GM19035 (cell line): ENCODE data around the gene LRP1.

ENCODE experiments used
- ATAC-seq: cut with Tn5 transposase; IDR thresholded peaks from one replicate; pipeline ENCODE4 v1.9.1; 2021; ENCODE audit not compliant: unreplicated experiment

LRP1 gene

DNA sequence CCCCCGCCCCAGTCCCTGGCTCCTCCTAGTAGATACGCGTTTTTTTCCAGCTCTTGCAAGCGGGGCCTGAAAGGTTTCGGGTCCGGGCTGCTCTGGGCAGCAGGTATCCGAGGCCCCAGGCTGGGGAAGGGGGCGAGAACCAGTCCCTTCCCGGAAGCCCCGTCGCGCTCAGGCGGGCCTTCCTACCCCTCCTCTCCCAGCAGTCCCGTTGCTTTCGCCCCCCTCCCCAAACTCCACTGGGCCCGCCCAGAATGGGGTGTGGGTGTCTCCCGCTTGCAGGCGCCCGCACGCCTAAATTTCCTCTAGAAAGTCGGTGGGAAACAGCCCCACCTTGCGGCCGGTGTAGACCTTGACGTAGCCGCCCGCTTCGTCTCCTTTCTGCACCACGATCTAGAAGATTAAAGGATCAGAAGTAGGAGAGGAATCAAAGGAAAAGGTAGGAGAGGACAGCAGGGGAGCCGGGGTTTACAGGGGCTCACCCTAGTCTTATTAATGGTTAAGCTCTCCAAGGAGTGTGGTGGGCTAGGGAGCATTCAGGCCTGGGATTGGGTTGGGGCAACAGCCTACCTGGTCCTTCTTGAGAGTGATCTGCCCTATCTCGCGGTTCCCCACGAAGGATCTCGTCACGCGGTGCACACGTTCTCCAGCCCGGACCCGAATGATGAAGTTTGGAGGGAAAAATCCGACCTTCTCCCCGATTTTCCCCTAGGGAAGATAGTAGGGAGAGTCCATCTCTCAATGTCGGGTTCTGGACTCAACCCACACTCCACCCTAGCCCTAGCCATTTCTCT is 115.4 kb downstream of the LRP1 start:
- ATAC-seq: no peak

DNA sequence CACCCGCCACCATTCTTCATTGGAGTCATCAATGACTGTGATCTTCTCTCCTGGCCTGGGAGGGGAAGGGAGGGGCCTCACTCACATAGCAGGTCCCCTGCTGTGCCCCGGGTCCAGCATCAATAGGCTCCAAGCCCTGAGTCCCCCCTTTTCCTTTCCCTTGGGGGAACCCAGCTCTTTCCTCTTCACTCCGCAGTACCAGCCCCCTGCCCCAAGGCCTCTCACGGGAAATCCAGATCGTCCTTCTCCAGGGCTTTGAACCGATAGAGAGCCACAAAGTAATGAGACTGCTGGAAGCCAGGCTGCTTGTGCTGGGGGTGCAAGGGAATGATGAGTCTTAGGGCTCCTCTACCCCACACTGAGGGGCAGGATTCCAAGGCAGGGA is 116.0 kb downstream of the LRP1 start:
- no peak for ATAC-seq

DNA sequence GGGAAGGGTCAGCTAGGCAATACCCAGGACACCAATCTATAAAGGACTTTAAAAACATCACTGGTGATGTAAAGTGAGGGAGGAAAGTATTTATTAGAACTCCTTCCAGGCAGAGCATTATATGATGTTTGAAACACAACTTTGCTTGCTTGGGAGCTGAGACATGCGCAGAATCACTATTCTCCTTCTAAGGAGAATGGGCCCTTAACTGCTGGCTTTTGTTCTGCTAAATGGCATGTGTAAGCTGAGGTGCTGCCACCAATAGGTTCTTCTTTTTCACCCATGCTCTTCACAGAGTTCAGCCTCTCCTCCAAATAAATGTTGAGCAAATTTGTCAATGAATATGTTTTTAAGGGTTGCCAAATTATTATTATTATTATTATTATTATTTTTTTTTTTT is 118.8 kb downstream of the LRP1 start:
- ATAC-seq: no peak

GRCh38 chr12:57248934-57249742 is 120.9 kb downstream of the LRP1 start:
- no peak for ATAC-seq

DNA sequence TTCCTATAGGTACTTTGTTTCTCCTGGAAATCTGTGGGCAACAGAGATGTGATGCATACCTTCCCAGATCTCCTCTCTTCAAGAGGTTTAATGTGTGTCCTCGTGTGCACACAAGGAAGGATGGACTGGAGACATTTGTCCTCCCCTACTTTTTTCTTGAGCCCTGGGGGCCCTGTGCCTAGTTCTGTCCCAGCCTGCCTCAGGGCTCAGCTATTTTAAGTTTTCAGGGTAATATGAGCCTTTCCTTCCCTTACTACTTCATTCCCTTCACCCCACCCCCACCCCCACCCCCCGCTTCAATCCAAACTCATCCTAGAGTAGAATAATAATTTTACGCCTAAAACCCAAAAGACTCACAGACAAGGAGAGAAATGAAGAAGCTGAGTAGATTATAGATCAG is 122.3 kb downstream of the LRP1 start:
- no peak for ATAC-seq

DNA sequence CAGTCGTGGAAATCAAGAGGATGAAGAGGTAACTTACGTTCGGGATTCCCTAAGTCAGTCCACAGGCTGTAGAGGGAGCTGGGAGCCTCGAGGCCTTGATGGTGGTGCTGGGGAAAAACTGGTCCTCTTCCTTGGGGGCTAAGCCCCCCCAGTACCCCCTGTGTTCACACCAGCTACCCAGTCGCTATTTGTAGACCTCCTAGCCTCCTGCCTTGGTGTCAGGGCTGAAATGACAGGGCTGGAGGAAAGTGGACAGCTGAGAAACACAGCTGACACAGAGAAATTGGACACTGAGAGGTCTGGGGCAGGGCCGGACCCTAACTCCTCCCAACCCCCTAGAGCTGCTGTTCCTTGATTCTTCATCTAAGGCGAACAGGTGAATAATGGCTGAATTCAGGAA is 122.7 kb downstream of the LRP1 start, which contains the start of gene STAC3:
TSS of gene STAC3 (minus strand) at position 232 of the 400 bp plus-strand sequence. CDS start 1,551 bp downstream, outside the sequence.
- no peak for ATAC-seq

DNA sequence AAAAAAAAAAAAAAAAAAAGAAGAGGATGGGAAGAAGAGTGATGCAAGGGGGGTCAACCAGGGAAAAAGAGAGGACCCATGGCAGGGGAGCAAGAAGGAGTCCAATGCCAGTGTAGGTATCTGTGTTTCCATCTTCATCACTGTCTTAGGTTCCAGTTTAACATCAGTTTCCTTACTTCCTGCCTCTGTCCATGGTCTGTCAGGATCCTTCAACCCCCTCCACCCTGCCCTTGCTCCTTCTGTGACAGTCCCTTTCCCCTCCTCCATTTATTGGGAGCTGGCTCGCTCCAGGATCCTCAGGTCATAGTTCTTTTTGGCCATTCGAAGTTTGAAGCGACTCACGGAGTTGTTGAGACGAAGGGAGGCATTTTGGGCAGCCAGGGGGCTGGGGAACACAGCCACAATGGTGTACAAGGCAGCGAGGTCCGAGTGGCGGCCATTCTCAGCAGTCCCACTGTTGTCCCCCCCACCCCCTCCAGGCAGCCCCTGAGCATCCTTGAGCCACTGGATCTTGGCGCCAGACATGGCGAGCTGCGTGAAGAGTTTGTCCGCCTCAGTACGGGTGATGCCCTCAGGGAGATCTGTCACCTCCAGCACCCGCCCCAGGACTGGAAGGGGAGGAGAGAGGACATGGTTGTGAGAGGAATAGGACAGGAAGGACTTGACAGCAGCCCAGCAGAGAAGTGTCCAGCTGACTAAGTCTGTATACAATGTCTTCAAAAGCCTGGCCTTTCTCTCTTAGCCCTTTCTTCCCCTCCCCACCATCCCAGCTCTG is 126.4 kb downstream of the LRP1 start:
- ATAC-seq: no peak

DNA sequence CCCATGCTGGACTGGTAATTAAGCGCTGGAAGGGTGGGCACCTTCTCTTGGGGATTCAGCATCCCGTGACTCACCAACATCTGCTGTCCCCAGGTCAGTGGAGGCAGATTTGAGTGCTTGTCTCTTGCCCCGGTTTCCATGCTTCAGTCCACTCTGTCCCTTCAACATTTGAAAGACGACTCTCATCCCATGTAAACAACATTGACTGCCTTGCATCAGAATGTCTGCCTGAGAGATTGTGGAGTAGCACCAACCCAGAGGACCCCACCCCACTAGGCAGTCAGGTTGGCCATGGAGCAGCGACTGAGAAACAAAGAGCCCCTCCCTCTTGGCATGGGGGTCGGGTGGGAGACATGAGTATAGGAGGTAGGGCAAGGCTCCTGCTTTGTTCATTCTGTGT is 127.6 kb downstream of the LRP1 start:
- no peak for ATAC-seq

DNA sequence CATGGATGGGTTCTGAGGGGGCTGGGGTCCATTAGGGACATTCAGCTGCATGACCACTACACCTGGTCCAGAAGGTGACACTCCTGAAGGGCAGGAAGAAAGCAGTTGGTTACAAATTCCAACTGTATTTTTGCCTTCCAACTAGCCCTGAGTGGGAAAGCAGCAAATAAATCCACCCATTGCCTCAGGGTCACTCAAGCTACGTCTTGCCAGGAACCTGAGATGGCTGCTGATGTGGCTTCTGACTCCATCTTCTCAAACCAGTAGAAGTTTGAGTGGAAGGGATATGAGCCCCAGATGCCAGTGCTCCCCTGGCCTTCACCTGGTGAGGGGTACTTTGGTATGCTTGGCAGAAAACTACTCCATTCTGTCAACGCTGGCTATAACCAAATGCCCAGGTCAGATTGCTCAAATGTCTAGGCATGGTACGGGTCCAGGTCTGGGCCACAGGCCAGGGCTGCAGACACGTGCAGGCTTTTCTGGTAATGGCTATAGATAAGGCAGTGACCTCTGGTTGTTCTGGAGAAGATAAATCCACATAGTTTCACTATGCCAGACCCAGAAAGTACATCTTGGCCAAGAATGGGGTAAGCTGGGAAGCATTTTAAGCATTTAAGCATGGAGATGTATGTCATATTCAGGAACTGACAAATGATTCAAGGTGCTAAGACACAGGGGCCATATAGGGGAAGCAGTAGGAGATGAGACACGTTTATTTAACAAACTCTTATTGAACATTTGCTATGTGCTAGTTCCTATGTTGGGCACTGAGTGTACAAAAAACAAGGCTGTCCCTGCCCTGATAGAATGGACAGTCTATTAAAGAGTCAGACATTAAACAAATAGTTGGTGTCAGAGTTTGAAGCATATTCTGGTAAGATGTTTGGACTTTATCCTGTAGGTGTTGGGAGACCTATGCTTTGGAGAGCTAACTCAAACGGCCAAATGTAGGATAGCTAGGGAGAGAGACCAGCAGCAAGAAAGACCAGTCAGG is 131.0 kb downstream of the LRP1 start:
- ATAC-seq: no peak

GRCh38 chr12:57260366-57260765 is 132.1 kb downstream of the LRP1 start:
- ATAC-seq: no peak

GRCh38 chr12:57261428-57261865 is 133.2 kb downstream of the LRP1 start:
- no peak for ATAC-seq

- no peak for ATAC-seq
These were observed 134.0 kb downstream of the LRP1 start for GRCh38 chr12:57262126-57262822.
